SH-SY5Y (cell line): ENCODE data around the gene OR6K6.

Source experiments
- GATA2 ChIP-seq: IDR thresholded peaks from 2 replicates; pipeline ENCODE4 v1.6.1; 2011; ENCODE audit warnings: mild to moderate bottlenecking, low read depth, low read length
- GATA3 ChIP-seq: IDR thresholded peaks from 2 replicates; pipeline ENCODE4 v1.6.1; 2011; ENCODE audit warnings: low read depth, mild to moderate bottlenecking, low read length, moderate library complexity

Gene OR6K6

GRCh38 chr1:158754420-158754819 lies at the start of gene OR6K6:
Gene OR6K6, plus strand, starts transcription at chr1:158754720. Its CDS starts 168 bp downstream, at chr1:158754888.
- TF ChIP-seq GATA3 (no peak), GATA2 (no peak)

GRCh38 chr1:158706096-158706495 lies 48.4 kb upstream of the OR6K6 start:
- no peak for TF ChIP-seq GATA2

- TF ChIP-seq GATA2 (no peak), GATA3 (no peak)
These were observed 43.4 kb upstream of the OR6K6 start for GRCh38 chr1:158711098-158711497.

GRCh38 chr1:158714754-158715153 lies 39.8 kb upstream of the OR6K6 start:
- TF ChIP-seq GATA2 (no peak), GATA3 (no peak)

GRCh38 chr1:158716335-158716734 lies 38.2 kb upstream of the OR6K6 start:
- no peak for TF ChIP-seq GATA2
- TF ChIP-seq GATA3, result no peak

GRCh38 chr1:158717344-158717743 lies 37.2 kb upstream of the OR6K6 start:
- TF ChIP-seq GATA3 (no peak), GATA2 (no peak)

- TF ChIP-seq GATA3, result no peak
- no peak for TF ChIP-seq GATA2
These were observed 34.9 kb upstream of the OR6K6 start for GRCh38 chr1:158719664-158720063.

- TF ChIP-seq GATA3, result no peak
- no peak for TF ChIP-seq GATA2
These were observed 33.9 kb upstream of the OR6K6 start, which contains the start of gene OR6K3 for GRCh38 chr1:158720620-158721019. Gene OR6K3, minus strand, starts transcription at chr1:158720720. Its CDS starts 2,605 bp downstream, at chr1:158718115.

- no peak for TF ChIP-seq GATA2
- no peak for TF ChIP-seq GATA3
These were observed 30.1 kb upstream of the OR6K6 start for GRCh38 chr1:158724442-158724841.

- no peak for TF ChIP-seq GATA2
- TF ChIP-seq GATA3, result no peak
These were observed 25.9 kb upstream of the OR6K6 start for GRCh38 chr1:158728510-158729225.

- TF ChIP-seq GATA2 (no peak), GATA3 (no peak)
These were observed 24.1 kb upstream of the OR6K6 start for GRCh38 chr1:158730453-158730852.

GRCh38 chr1:158731707-158732106 lies 22.8 kb upstream of the OR6K6 start:
- TF ChIP-seq GATA2 (no peak), GATA3 (no peak)

GRCh38 chr1:158732524-158732923 lies 22.0 kb upstream of the OR6K6 start:
- TF ChIP-seq GATA2 (no peak), GATA3 (no peak)

GRCh38 chr1:158735848-158736247 lies 18.7 kb upstream of the OR6K6 start:
- TF ChIP-seq GATA3 (no peak), GATA2 (no peak)

- TF ChIP-seq GATA3 (no peak), GATA2 (no peak)
These were observed 2.3 kb upstream of the OR6K6 start for GRCh38 chr1:158752155-158752712.
